Esophagus squamous epithelium (tissue), 4 donors: ENCODE measurements around the gene NRDE2.

Experiments used
- CTCF ChIP-seq, 6 experiments: fragments of 450-650 bp in 4 of 6; fragments of 200-600 bp in 2 of 6; sonication (generic) in 2 of 6; IDR thresholded peaks; one replicate each; pipeline ENCODE4 v1.5.1; 2016 to 2019; ENCODE audit warnings: antibody characterized with exemption in 6 of 6, mild to moderate bottlenecking in 4 of 6, moderate library complexity in 4 of 6
- POLR2A ChIP-seq, 4 donors: fragments of 450-650 bp; IDR thresholded peaks; one replicate each; pipeline ENCODE4 v1.6.1; 2017; ENCODE audit warnings: antibody characterized with exemption in 4 of 4, mild to moderate bottlenecking in 4 of 4, moderate library complexity in 3 of 4

DNA sequence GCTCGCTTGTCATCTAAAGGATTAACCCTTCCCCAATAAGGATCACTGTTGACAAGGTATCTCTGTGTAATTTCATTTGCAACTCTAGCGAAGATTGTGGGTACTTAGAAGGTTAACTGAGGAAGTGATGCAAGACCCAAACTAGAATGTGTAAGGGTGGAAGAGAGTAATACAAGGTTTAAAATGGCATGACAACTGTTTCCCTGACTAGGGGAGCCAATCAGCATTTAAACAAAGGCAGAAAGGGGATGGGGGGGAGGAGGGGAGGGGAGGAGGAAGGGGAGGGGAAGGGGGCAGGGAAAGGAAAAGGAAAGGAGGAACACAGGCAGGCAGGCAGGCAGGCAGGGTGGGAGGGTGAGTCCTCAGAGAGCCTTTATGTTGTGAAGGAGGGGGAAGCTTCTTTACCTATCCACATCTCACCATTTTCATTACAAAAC is 31.1 kb downstream of the NRDE2 start:
- no peak for TF ChIP-seq CTCF (IDR thresholded peaks at IDR 0.05)
- TF ChIP-seq POLR2A (IDR thresholded peaks at IDR 0.05), result no peak
